ENCODE measurements around the gene CYP27C1. TPM values are rescaled to one million over a fixed set of nuclear protein-coding genes. Genes with fewer than 3 reads are reported as not detected.

CYP27C1 gene
- total RNA-seq, 1 donor from 2014 or later: not detected

- TF ChIP-seq, protein P1, sequence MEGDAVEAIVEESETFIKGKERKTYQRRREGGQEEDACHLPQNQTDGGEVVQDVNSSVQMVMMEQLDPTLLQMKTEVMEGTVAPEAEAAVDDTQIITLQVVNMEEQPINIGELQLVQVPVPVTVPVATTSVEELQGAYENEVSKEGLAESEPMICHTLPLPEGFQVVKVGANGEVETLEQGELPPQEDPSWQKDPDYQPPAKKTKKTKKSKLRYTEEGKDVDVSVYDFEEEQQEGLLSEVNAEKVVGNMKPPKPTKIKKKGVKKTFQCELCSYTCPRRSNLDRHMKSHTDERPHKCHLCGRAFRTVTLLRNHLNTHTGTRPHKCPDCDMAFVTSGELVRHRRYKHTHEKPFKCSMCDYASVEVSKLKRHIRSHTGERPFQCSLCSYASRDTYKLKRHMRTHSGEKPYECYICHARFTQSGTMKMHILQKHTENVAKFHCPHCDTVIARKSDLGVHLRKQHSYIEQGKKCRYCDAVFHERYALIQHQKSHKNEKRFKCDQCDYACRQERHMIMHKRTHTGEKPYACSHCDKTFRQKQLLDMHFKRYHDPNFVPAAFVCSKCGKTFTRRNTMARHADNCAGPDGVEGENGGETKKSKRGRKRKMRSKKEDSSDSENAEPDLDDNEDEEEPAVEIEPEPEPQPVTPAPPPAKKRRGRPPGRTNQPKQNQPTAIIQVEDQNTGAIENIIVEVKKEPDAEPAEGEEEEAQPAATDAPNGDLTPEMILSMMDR (IDR thresholded peaks at IDR 0.05): no peak
- no peak overlapping the region for H3K4me3 ChIP-seq
- intact Hi-C loops (cut with DNase I): no loop called here
Measured at GRCh38 chr2:127149384-127149783, 70.7 kb downstream of the CYP27C1 start.

GRCh38 chr2:127146820-127147502 lies 73.1 kb downstream of the CYP27C1 start:
- H3K36me3 ChIP-seq: no peaks in the 10 kb centered on the region
- DNase-seq: no peak
- intact Hi-C loops (cut with DNase I): no loop called here

More at GRCh38 chr2:127149384-127149783, 70.7 kb downstream of the CYP27C1 start:
- ATAC-seq: no peak
- Histone ChIP-seq H3K4me1 (peaks cover 3% of the 10 kb centered on the region), H3K36me3 (no peaks in the 10 kb centered on the region), H3K27ac (no peak overlapping the region), H3K9me3 (no peaks in the 10 kb centered on the region), H3K27me3 (ENCODE audit: low read depth) (no peaks in the 10 kb centered on the region)
- no peak for DNase-seq

GRCh38 chr2:127146071-127146725 lies 73.9 kb downstream of the CYP27C1 start:
- intact Hi-C loops (cut with DNase I): no loop called here
- Histone ChIP-seq H3K36me3 (no peaks in the 10 kb centered on the region), H3K27me3 (ENCODE audit: low read depth) (no peaks in the 10 kb centered on the region), H3K4me3 (no peak overlapping the region), H3K27ac (no peak overlapping the region), H3K9me3 (no peaks in the 10 kb centered on the region), H3K4me1 (peaks cover 10% of the 10 kb centered on the region)
- TF ChIP-seq, protein P1 (IDR thresholded peaks at IDR 0.05): no peak
- no peak for DNase-seq
- ATAC-seq: no peak

More at GRCh38 chr2:127146820-127147502, 73.1 kb downstream of the CYP27C1 start:
- Histone ChIP-seq H3K27me3 (ENCODE audit: low read depth) (no peaks in the 10 kb centered on the region), H3K9me3 (no peaks in the 10 kb centered on the region), H3K27ac (no peak overlapping the region), H3K4me1 (peaks cover 10% of the 10 kb centered on the region), H3K4me3 (no peak overlapping the region)
- TF ChIP-seq, protein P1 (IDR thresholded peaks at IDR 0.05): no peak
- no peak for ATAC-seq

- Histone ChIP-seq H3K27ac (no peak overlapping the region), H3K9me3 (no peaks in the 10 kb centered on the region), H3K27me3 (ENCODE audit: low read depth) (no peaks in the 10 kb centered on the region), H3K36me3 (no peaks in the 10 kb centered on the region), H3K4me3 (no peak overlapping the region), H3K4me1 (peaks cover 10% of the 10 kb centered on the region)
- TF ChIP-seq, protein P1 (IDR thresholded peaks at IDR 0.05): no peak
- DNase-seq (no peak), ATAC-seq (no peak)
- intact Hi-C loops (cut with DNase I): no loop called here
Measured at GRCh38 chr2:127145280-127145895, 74.7 kb downstream of the CYP27C1 start.

GRCh38 chr2:127143841-127144782 lies 76.0 kb downstream of the CYP27C1 start:
- Histone ChIP-seq H3K4me1 (peaks cover 10% of the 10 kb centered on the region), H3K4me3 (no peak overlapping the region), H3K27me3 (ENCODE audit: low read depth) (no peaks in the 10 kb centered on the region), H3K36me3 (no peaks in the 10 kb centered on the region), H3K27ac (peak overlapping the region; percentile 18), H3K9me3 (no peaks in the 10 kb centered on the region)
- peak in 1 of 2 donors; percentile 45 for ATAC-seq
- TF ChIP-seq, protein P1 (IDR thresholded peaks at IDR 0.05): no peak
- no peak for DNase-seq
- intact Hi-C loops (cut with DNase I): no loop called here

All from lower lobe of right lung (tissue), 2 donors.